ENCODE data around the gene SALL4. TPM values are rescaled to one million over a fixed set of nuclear protein-coding genes. Genes with fewer than 3 reads are reported as not detected.

The SALL4 gene
- total and polyA plus RNA-seq, 2 donors (not counting 3 experiments of a cell fraction or from before 2014, with no cell fraction given): 1.3 to 1.9 TPM

- ChIA-PET POLR2A (no interaction called here), CTCF (no interaction called here)
- Histone ChIP-seq H4K20me1 (replicated peaks; ENCODE audit: control insufficient read depth, extremely low read depth, insufficient read depth, low read length) (no peaks in the 10 kb centered on the region), H3K36me3 (ENCODE audit: control insufficient read depth in 2 of 2, extremely low read depth in 1 of 2, insufficient read depth in 2 of 2, low read length in 2 of 2) (no peaks in the 10 kb centered on the region), H2AFZ (ENCODE audit: low read depth, low read length) (no peak overlapping the region), H3K9me1 (replicated peaks; ENCODE audit: control insufficient read depth, extremely low read depth, insufficient read depth, low read length) (no peaks in the 10 kb centered on the region), H3K9me3 (replicated peaks; ENCODE audit: control insufficient read depth, insufficient read depth, low read length) (no peaks in the 10 kb centered on the region), H3K27ac (ENCODE audit: insufficient read depth, low read depth, low read length) (no peak overlapping the region), H3K27me3 (ENCODE audit: control insufficient read depth in 2 of 2, insufficient read depth in 2 of 2, low read length in 2 of 2) (peaks cover 2 to 3% of the 10 kb centered on the region in 2 experiments), H3K9ac (replicated peaks; ENCODE audit: extremely low read depth, insufficient read depth, low read length) (no peak overlapping the region), H3K4me1 (ENCODE audit: control insufficient read depth, extremely low read depth, insufficient read depth, low read length) (no peaks in the 10 kb centered on the region), H3K4me3 (replicated peaks in 1 of 3; ENCODE audit: insufficient read depth in 1 of 3, low read depth in 1 of 3, low read length in 3 of 3) (no peak overlapping the region), H3K4me2 (ENCODE audit: insufficient read depth, low read length) (no peak overlapping the region), H3K79me2 (ENCODE audit: control insufficient read depth, insufficient read depth, low read length) (no peaks in the 10 kb centered on the region)
- BruUV-seq (replicated peaks): no TSS peak
- TF ChIP-seq POLR2A (IDR thresholded peaks at IDR 0.05; ENCODE audit: low read depth, low read length): no peak
- FAIRE-seq (no peak), DNase-seq (ENCODE audit: low read depth, low spot score) (no peak)
- intact Hi-C loops (cut with micrococcal nuclease) (no loop called here), dilution Hi-C loops (cut with MboI; ENCODE audit: extremely low pct_ligation_motif_present, low sequenced_read_pairs) (no loop called here)
Measured at GRCh38 chr20:51812861-51813260, 10.5 kb upstream of the SALL4 start.

GRCh38 chr20:51811514-51812128 is 9.3 kb upstream of the SALL4 start:
- Histone ChIP-seq H3K4me1 (ENCODE audit: control insufficient read depth, extremely low read depth, insufficient read depth, low read length) (no peaks in the 10 kb centered on the region), H3K27ac (ENCODE audit: insufficient read depth, low read depth, low read length) (no peak overlapping the region), H3K9me3 (replicated peaks; ENCODE audit: control insufficient read depth, insufficient read depth, low read length) (no peaks in the 10 kb centered on the region), H4K20me1 (replicated peaks; ENCODE audit: control insufficient read depth, extremely low read depth, insufficient read depth, low read length) (no peaks in the 10 kb centered on the region), H3K9ac (replicated peaks; ENCODE audit: extremely low read depth, insufficient read depth, low read length) (no peak overlapping the region), H3K27me3 (ENCODE audit: control insufficient read depth in 2 of 2, insufficient read depth in 2 of 2, low read length in 2 of 2) (peaks cover 2 to 3% of the 10 kb centered on the region in 2 experiments), H3K4me3 (replicated peaks in 1 of 3; ENCODE audit: insufficient read depth in 1 of 3, low read depth in 1 of 3, low read length in 3 of 3) (no peak overlapping the region), H2AFZ (ENCODE audit: low read depth, low read length) (no peak overlapping the region), H3K36me3 (ENCODE audit: control insufficient read depth in 2 of 2, extremely low read depth in 1 of 2, insufficient read depth in 2 of 2, low read length in 2 of 2) (no peaks in the 10 kb centered on the region), H3K9me1 (replicated peaks; ENCODE audit: control insufficient read depth, extremely low read depth, insufficient read depth, low read length) (no peaks in the 10 kb centered on the region), H3K4me2 (ENCODE audit: insufficient read depth, low read length) (no peak overlapping the region), H3K79me2 (ENCODE audit: control insufficient read depth, insufficient read depth, low read length) (no peaks in the 10 kb centered on the region)
- FAIRE-seq (no peak), DNase-seq (ENCODE audit: low read depth, low spot score) (no peak)
- POLR2A ChIA-PET: interaction anchor here (0.6 kb wide), 1 partner anchor 220 kb away, joined by 6 read pairs; no protein-coding TSS in a partner anchor
- CTCF ChIA-PET: interaction anchor here (1.0 kb wide), 2 partner anchors 12 to 111 kb away, joined by 3 read pairs; no protein-coding TSS in a partner anchor
- dilution Hi-C loops (cut with MboI; ENCODE audit: extremely low pct_ligation_motif_present, low sequenced_read_pairs) (no loop called here), intact Hi-C loops (cut with micrococcal nuclease) (no loop called here)
- BruUV-seq (replicated peaks): no TSS peak
- TF ChIP-seq POLR2A (IDR thresholded peaks at IDR 0.05; ENCODE audit: low read depth, low read length) (no peak), MYC (IDR thresholded peaks at IDR 0.05; ENCODE audit: low read depth, low read length) (no peak), MAX (IDR thresholded peaks at IDR 0.05; ENCODE audit: insufficient read depth, insufficient read length) (no peak), EZH2 (IDR thresholded peaks at IDR 0.05; ENCODE audit: borderline replicate concordance, low read depth, low read length, severe bottlenecking) (no peak), FOS (IDR thresholded peaks at IDR 0.05; ENCODE audit: borderline replicate concordance, insufficient read depth, low read length) (no peak), JUN (IDR thresholded peaks at IDR 0.05; ENCODE audit: borderline replicate concordance, insufficient read depth, insufficient read length, low read depth) (no peak), POLR2AphosphoS5 (IDR thresholded peaks at IDR 0.05; ENCODE audit: insufficient read depth, low read depth, low read length) (no peak), GATA2 (IDR thresholded peaks at IDR 0.05; ENCODE audit: insufficient read depth, insufficient read length, low read depth, low read length) (no peak), CTCF (IDR thresholded peaks at IDR 0.05; ENCODE audit: extremely low read depth in 1 of 2, insufficient read depth in 1 of 2, low read depth in 1 of 2, low read length in 2 of 2) (no peak)

Data from endothelial cell of umbilical vein (primary cell).